ENCODE results near the gene TBL2.
A peak's percentile ranks its signal among the peaks of the same experiment; 100 is the strongest.

Gene TBL2

DNA sequence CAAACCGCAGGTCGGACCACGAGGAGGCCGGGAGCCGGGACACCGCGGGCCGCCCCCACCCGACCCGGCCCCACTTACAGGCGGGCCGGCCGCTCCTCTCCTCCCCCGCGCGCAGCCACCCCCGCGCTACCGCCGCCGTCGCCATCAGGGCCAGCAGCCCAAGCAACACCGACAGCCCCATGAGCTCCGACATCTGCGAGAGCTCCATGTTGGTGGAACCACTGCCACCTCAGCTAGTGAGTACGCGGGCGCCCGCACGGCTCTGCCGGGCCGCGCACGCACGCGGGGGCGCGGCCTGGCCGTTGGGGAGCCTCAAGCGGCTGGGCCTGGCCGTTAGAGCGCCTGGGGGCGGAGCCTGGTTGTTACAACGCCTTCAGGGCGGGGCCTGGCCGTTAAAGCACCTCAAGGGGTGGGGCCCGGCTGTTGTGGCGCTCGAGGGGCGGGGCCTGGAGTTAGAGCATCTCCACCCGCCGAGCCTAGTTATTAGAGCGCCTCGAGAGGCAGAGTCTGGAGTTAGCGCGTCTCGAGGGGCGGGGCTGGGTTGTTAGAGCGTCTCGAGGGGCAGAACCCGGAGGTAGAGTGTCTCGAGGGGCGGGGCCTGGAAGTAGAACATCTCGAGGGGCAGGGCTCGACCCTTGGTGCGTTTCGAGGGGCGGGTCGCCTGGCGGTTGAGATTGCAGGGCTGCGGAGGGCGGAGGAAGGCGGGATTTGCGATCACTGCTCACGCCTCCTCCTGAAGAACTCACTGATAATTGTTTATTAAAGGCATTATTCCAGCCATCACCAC, at the start of gene TBL2 (continued):
- no peak for TF ChIP-seq ZNF398 (tag by site-specific recombination; IDR thresholded peaks at IDR 0.05)
- TF ChIP-seq ZSCAN16 (tag by site-specific recombination; IDR thresholded peaks at IDR 0.05): no peak
- no peak for TF ChIP-seq ZNF211 (tag by site-specific recombination; IDR thresholded peaks at IDR 0.05; ENCODE audit: low read depth)
- TF ChIP-seq, protein P1, sequence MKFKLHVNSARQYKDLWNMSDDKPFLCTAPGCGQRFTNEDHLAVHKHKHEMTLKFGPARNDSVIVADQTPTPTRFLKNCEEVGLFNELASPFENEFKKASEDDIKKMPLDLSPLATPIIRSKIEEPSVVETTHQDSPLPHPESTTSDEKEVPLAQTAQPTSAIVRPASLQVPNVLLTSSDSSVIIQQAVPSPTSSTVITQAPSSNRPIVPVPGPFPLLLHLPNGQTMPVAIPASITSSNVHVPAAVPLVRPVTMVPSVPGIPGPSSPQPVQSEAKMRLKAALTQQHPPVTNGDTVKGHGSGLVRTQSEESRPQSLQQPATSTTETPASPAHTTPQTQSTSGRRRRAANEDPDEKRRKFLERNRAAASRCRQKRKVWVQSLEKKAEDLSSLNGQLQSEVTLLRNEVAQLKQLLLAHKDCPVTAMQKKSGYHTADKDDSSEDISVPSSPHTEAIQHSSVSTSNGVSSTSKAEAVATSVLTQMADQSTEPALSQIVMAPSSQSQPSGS (tag by site-specific recombination; IDR thresholded peaks at IDR 0.05; ENCODE audit: low read depth): no peak
- no peak for TF ChIP-seq TRIM28 (IDR thresholded peaks at IDR 0.05; ENCODE audit: borderline replicate concordance, low read length)
- no peak for TF ChIP-seq ZFP69B (tag by site-specific recombination; IDR thresholded peaks at IDR 0.05)
- TF ChIP-seq GLI4 (tag by site-specific recombination; IDR thresholded peaks at IDR 0.05): no peak
- TF ChIP-seq ZNF24 (tag by site-specific recombination; IDR thresholded peaks at IDR 0.05): no peak
- no peak for TF ChIP-seq ZNF10 (tag by site-specific recombination; IDR thresholded peaks at IDR 0.05)
- TF ChIP-seq ZNF121 (tag by site-specific recombination; IDR thresholded peaks at IDR 0.05): no peak
- TF ChIP-seq ZNF433 (tag by site-specific recombination; IDR thresholded peaks at IDR 0.05; ENCODE audit: low read depth): no peak
- no peak for TF ChIP-seq ZNF146 (tag by site-specific recombination; IDR thresholded peaks at IDR 0.05)
- peak; percentile 89 for TF ChIP-seq ZNF341 (tag by site-specific recombination; IDR thresholded peaks at IDR 0.05; ENCODE audit: low read depth)
- TF ChIP-seq SP2 (tag by site-specific recombination; IDR thresholded peaks at IDR 0.05): peak; percentile 76
- no peak for TF ChIP-seq TCF7L2 (IDR thresholded peaks at IDR 0.05; ENCODE audit: borderline replicate concordance, low read depth, low read length)
- no peak for TF ChIP-seq ZNF132 (tag by site-specific recombination; IDR thresholded peaks at IDR 0.05; ENCODE audit: borderline replicate concordance)
- no peak for TF ChIP-seq SCRT1 (tag by site-specific recombination; IDR thresholded peaks at IDR 0.05; ENCODE audit: borderline replicate concordance)
- no peak for TF ChIP-seq ZNF169 (tag by site-specific recombination; IDR thresholded peaks at IDR 0.05)
- no peak for TF ChIP-seq WT1 (tag by site-specific recombination; IDR thresholded peaks at IDR 0.05)
- TF ChIP-seq ZNF580 (tag by site-specific recombination; IDR thresholded peaks at IDR 0.05): no peak
- TF ChIP-seq ZSCAN30 (tag by site-specific recombination; IDR thresholded peaks at IDR 0.05): peak; percentile 66; the same call in 1 of the 2 replicates
- TF ChIP-seq KLF8 (tag by site-specific recombination; IDR thresholded peaks at IDR 0.05): no peak
- TF ChIP-seq ZNF2 (tag by site-specific recombination; IDR thresholded peaks at IDR 0.05): no peak
- TF ChIP-seq MEIS1 (CRISPR knock-in tag; IDR thresholded peaks at IDR 0.05; ENCODE audit: borderline replicate concordance): no peak; the same call in 1 of the 2 replicates
- TF ChIP-seq ZNF555 (tag by site-specific recombination; conservative IDR thresholded peaks at IDR 0.05): no peak
- peak; percentile 77 for TF ChIP-seq ZFHX2 (tag by site-specific recombination; conservative IDR thresholded peaks at IDR 0.05)
- peak; percentile 56 for TF ChIP-seq KLF1 (tag by site-specific recombination; IDR thresholded peaks at IDR 0.05)
- TF ChIP-seq SP7 (tag by site-specific recombination; IDR thresholded peaks at IDR 0.05): no peak
- TF ChIP-seq ZEB2 (tag by site-specific recombination; IDR thresholded peaks at IDR 0.05): no peak
- no peak for TF ChIP-seq RBAK (tag by site-specific recombination; IDR thresholded peaks at IDR 0.05)
- TF ChIP-seq, protein P2, sequence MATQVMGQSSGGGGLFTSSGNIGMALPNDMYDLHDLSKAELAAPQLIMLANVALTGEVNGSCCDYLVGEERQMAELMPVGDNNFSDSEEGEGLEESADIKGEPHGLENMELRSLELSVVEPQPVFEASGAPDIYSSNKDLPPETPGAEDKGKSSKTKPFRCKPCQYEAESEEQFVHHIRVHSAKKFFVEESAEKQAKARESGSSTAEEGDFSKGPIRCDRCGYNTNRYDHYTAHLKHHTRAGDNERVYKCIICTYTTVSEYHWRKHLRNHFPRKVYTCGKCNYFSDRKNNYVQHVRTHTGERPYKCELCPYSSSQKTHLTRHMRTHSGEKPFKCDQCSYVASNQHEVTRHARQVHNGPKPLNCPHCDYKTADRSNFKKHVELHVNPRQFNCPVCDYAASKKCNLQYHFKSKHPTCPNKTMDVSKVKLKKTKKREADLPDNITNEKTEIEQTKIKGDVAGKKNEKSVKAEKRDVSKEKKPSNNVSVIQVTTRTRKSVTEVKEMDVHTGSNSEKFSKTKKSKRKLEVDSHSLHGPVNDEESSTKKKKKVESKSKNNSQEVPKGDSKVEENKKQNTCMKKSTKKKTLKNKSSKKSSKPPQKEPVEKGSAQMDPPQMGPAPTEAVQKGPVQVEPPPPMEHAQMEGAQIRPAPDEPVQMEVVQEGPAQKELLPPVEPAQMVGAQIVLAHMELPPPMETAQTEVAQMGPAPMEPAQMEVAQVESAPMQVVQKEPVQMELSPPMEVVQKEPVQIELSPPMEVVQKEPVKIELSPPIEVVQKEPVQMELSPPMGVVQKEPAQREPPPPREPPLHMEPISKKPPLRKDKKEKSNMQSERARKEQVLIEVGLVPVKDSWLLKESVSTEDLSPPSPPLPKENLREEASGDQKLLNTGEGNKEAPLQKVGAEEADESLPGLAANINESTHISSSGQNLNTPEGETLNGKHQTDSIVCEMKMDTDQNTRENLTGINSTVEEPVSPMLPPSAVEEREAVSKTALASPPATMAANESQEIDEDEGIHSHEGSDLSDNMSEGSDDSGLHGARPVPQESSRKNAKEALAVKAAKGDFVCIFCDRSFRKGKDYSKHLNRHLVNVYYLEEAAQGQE (tag by site-specific recombination; IDR thresholded peaks at IDR 0.05): no peak
- TF ChIP-seq ZNF76 (tag by site-specific recombination; IDR thresholded peaks at IDR 0.05; ENCODE audit: borderline replicate concordance, low read depth): no peak
- TF ChIP-seq ZNF423 (tag by site-specific recombination; IDR thresholded peaks at IDR 0.05): no peak
- peak; percentile 45; the same call in 1 of the 2 replicates for TF ChIP-seq ZNF561 (tag by site-specific recombination; IDR thresholded peaks at IDR 0.05; ENCODE audit: borderline replicate concordance)
- TF ChIP-seq ZNF660 (tag by site-specific recombination; IDR thresholded peaks at IDR 0.05): 0 out of 2 replicates have a peak, but pooled peaks have one; percentile 30
- no peak for TF ChIP-seq ZNF624 (tag by site-specific recombination; IDR thresholded peaks at IDR 0.05)
